A549 (cell line): Measurements from ENCODE around the gene TSPAN19.

Experiments used
- BHLHE40 ChIP-seq: IDR thresholded peaks from 2 replicates; pipeline ENCODE4 v1.6.1; 2012; ENCODE audit warnings: low read depth, low read length, inconsistent platforms
- EP300 ChIP-seq, 2 experiments: fragments of >200 bp; sonication (Bioruptor Twin); formaldehyde crosslinking; IDR thresholded peaks; 2 replicates in 1 of 2; 3 replicates in 1 of 2; pipeline ENCODE4 v1.6.1; 2016 to 2017
- JUN ChIP-seq, 2 experiments: fragments of >200 bp; sonication (Bioruptor Twin); formaldehyde crosslinking; IDR thresholded peaks; 2 replicates in 1 of 2; 3 replicates in 1 of 2; pipeline ENCODE4 v1.6.1; 2016 to 2017
- POLR2A ChIP-seq: IDR thresholded peaks from 2 replicates; pipeline ENCODE4 v1.6.1; 2012; ENCODE audit warnings: mild to moderate bottlenecking, low read length

- no peak for TF ChIP-seq BHLHE40
- TF ChIP-seq JUN (IDR thresholded peaks at IDR 0.05): no peak
- no peak for TF ChIP-seq EP300 (IDR thresholded peaks at IDR 0.05)
- no peak for TF ChIP-seq POLR2A
Observed at GRCh38 chr12:84976133-84976532, 59.9 kb downstream of the TSPAN19 start.
